Activated T-helper 1 cell treated with anti-CD3 and anti-CD28 coated beads, Interleukin-12 subunit alpha, Interleukin-12 subunit beta, Interleukin-2, Interleukin-4 antibody, amounts not matched to agents 30 ng/mL and 10 ng/mL and 1 ng/mL, durations not matched to agents 14 hours and 24 hours and 36 hours (primary cell): ENCODE data around the gene ZNF182. TPM values are rescaled to one million over a fixed set of nuclear protein-coding genes. Genes with fewer than 3 reads are reported as not detected.
"Not testable (repeated sequence)": the region's sequence is repeated elsewhere in the genome, so short reads cannot be mapped to it uniquely, and the experiment has no call there.

ENCODE experiments used
- DNase-seq: peaks from one replicate; pipeline ENCODE4 v3.0.0; 2021; ENCODE audit warnings: low spot score
- H3K27ac Mint-ChIP-seq: one replicate; pipeline ENCODE4 v1.8.0; 2021; ENCODE audit warnings: mild to moderate bottlenecking, mixed read lengths
- H3K27me3 Mint-ChIP-seq: one replicate; pipeline ENCODE4 v1.8.0; 2022; ENCODE audit warnings: mild to moderate bottlenecking, moderate library complexity, mixed read lengths; ENCODE audit not compliant: insufficient read depth
- H3K36me3 Mint-ChIP-seq: one replicate; pipeline ENCODE4 v1.8.0; 2021; ENCODE audit warnings: low read depth, mixed read lengths
- H3K4me1 Mint-ChIP-seq: one replicate; pipeline ENCODE4 v1.8.0; 2021; ENCODE audit warnings: low read depth, mixed read lengths
- H3K4me3 Mint-ChIP-seq: one replicate; pipeline ENCODE4 v1.8.0; 2021; ENCODE audit warnings: mild to moderate bottlenecking, moderate library complexity, mixed read lengths
- H3K9me3 Mint-ChIP-seq: one replicate; pipeline ENCODE4 v1.8.0; 2021; ENCODE audit warnings: mixed read lengths
- intact Hi-C: fragments of 100-400 bp; cut with micrococcal nuclease; formaldehyde crosslinking; loops from one replicate; pipeline ENCODE4 v1.15.1; 2024
- total RNA-seq: library from RNA; stranded (reverse); gene quantifications from 2 replicates; pipeline ENCODE4 v1.2.3, GENCODE V29; 2022

ZNF182 gene
- total RNA-seq, 1 donor from 2014 or later: 5.4 TPM

DNA sequence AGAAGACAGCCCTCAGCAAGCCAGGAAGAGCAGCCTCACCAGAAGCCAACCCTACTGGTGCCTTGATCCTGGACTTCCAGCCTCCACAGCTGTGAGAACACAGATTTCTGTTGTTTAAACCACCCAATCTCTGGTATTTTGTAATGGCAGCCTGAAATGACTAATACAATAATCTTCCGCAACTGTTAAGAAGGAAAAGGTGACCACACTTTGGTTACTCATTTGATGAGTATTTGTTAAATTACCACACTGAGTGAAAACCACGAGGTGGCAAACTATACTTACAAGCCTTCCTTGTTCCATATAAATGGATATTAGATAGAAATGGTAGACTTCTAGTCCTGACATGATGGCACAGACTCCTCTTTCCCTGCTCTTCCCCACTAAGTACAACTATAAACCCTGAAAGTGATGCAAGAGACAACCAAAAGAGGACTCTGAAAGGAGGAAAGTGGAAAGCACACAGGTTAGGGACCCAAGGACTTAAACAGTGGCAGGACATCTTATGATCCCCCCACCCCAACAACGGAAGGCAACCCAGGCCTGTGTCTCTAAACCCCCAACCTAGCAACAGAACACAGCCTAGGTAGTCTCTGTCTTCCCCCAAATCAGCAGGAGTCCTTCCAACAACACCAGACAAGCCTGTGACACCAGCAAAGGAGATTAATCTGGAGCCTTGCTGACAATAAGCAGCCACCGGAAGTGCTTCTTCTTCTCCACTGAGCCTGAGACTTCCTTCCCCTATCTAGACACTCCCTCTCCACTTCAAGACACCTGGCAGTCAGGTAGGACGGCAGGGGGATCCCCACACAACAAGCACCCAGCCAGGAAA lies 12.3 kb downstream of the ZNF182 start:
- Mint-ChIP-seq H3K9me3 (peaks cover 42% of the 10 kb centered on the region), H3K27ac (peak overlapping the region; percentile 55), H3K36me3 (peaks cover 67% of the 10 kb centered on the region), H3K4me1 (peaks cover 30% of the 10 kb centered on the region), H3K4me3 (no peak overlapping the region), H3K27me3 (no peaks in the 10 kb centered on the region)
- intact Hi-C loops: no loop called here
- no peak for DNase-seq

DNA sequence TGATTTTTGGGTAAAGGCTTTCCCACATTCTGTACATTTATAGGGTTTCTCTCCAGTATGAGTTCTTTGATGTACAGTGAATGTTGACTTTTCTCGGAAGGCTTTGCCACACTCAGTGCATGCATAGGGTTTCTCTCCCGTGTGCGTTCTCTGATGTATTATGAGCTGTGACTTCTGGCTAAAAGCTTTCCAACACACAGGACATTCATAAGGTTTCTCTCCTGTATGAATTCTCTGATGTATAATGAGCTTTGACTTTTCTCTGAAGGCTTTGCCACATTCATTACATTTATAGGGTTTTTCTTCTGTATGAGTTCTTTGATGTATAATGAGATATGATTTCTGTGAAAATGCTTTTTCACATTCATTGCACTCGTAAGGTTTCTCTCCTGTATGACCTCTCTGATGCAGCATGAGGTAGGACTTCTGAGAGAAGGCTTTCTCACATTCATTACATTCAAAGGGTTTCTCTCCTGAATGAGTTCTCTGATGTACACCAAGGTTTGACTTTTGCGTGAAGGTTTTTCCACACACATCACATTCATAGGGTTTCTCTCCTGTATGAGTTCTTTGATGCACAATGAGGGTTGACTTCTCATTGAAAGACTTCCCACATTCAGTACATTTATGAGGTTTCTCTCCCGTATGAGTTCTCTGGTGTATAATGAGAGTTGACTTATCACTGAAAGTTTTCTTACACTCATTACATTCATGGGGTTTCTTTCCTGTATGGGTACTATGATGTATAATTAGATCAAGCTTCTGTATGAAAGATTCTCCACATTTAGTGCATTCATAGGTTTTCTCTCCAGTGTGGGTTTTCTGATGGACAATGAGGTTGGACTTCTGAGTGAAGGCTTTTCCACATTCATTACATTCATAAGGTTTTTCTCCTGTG lies 27.3 kb downstream of the ZNF182 start:
- Mint-ChIP-seq H3K4me3 (no peak overlapping the region), H3K4me1 (no peaks in the 10 kb centered on the region), H3K27ac (no peak overlapping the region), H3K9me3 (peaks cover 65% of the 10 kb centered on the region), H3K27me3 (no peaks in the 10 kb centered on the region), H3K36me3 (peaks cover 49% of the 10 kb centered on the region)
- intact Hi-C loops: no loop called here
- DNase-seq: no peak

DNA sequence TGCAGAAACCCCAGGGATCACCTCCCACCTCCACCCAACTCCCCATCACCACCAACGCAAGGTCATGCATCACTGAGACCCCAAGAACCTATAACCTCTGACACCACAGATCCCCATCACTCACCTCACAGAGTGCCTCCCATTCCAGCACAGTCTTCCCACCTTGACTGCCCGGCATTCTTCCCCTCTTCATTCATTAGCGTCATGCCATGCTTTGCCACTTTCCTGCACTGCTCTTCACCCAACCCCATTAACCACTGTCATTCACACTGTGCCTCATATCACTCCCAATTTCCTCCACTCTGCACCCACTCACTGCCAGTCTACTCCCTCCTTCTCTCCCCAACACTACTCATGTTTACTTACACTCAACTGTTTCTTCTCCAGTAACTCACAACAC lies 30.6 kb downstream of the ZNF182 start:
- no peak overlapping the region for H3K27ac Mint-ChIP-seq
- no peak for DNase-seq
- no peaks in the 10 kb centered on the region for H3K27me3 Mint-ChIP-seq
- H3K4me1 Mint-ChIP-seq: no peaks in the 10 kb centered on the region
- H3K4me3 Mint-ChIP-seq: no peak overlapping the region
- intact Hi-C loops: no loop called here
- peaks cover 59% of the 10 kb centered on the region for H3K9me3 Mint-ChIP-seq
- H3K36me3 Mint-ChIP-seq: peaks cover 24% of the 10 kb centered on the region

DNA sequence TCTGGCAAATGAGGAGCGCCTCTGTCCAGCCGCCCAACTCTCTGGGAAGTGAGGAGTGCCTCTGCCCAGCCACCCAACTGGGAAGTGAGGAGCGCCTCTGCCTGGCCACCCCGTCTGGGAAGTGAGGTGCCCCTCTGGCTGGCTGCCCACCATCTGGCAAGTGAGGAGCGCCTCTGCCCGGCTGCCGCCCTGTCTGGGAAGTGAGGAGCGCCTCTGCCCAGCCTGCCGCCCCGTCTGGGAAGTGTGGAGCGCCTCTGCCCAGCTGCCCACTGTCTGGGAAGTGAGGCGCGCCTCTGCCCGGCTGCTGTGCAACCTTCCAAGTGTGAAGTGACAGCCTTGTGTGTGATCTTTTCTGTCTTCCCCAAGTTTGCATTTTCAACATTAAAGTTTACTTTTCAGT lies 38.3 kb downstream of the ZNF182 start:
- intact Hi-C loops, H3K27ac Mint-ChIP-seq, H3K27me3 Mint-ChIP-seq, H3K4me1 Mint-ChIP-seq, H3K4me3 Mint-ChIP-seq, H3K36me3 Mint-ChIP-seq, DNase-seq: not testable (repeated sequence)
- peaks cover 25% of the 10 kb centered on the region for H3K9me3 Mint-ChIP-seq

DNA sequence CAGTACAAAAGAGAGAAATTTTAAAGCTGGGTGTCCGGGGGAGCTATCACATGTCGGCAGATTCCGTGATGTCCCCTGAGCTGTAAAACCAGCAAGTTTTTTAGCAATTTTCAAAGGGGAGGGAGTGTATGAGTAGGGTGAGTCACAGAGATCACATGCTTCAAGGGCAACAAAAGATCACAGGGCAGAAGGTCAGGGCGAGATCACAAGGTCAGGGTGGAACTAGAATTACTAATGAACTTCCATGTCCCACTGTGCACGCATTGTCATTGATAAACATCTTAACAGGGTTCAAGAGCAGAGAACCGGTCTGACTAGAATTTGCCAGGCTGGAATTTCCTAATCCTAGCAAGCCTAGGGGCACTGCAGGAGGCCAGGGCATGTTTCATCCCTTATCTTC lies 42.0 kb downstream of the ZNF182 start:
- H3K4me3 Mint-ChIP-seq, intact Hi-C loops, H3K4me1 Mint-ChIP-seq, H3K9me3 Mint-ChIP-seq, H3K36me3 Mint-ChIP-seq, DNase-seq, H3K27me3 Mint-ChIP-seq, H3K27ac Mint-ChIP-seq: not testable (repeated sequence)

DNA sequence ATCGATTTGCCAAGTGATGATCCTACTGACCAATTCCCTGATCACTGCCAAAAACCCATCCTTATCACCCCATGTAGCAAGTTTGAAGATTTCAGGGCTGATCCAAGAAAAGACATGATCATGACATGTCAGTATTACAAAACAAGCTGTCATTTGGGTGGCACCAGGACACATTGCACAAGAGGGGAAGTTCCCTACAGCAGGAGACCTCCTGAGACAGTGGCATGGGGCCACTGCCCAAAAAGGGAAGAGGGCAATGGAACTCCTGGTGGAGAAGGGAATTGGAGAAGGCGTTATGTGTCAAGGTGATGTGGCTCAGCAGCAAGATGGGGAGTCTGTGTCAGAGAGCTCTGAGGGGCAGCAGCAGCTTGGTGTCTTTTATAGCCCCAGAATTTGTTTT lies 43.4 kb downstream of the ZNF182 start:
- H3K4me3 Mint-ChIP-seq: no peak overlapping the region
- no peaks in the 10 kb centered on the region for H3K36me3 Mint-ChIP-seq
- peaks cover 6% of the 10 kb centered on the region for H3K9me3 Mint-ChIP-seq
- DNase-seq: no peak
- intact Hi-C loops: no loop called here
- no peaks in the 10 kb centered on the region for H3K4me1 Mint-ChIP-seq
- no peak overlapping the region for H3K27ac Mint-ChIP-seq
- no peaks in the 10 kb centered on the region for H3K27me3 Mint-ChIP-seq

DNA sequence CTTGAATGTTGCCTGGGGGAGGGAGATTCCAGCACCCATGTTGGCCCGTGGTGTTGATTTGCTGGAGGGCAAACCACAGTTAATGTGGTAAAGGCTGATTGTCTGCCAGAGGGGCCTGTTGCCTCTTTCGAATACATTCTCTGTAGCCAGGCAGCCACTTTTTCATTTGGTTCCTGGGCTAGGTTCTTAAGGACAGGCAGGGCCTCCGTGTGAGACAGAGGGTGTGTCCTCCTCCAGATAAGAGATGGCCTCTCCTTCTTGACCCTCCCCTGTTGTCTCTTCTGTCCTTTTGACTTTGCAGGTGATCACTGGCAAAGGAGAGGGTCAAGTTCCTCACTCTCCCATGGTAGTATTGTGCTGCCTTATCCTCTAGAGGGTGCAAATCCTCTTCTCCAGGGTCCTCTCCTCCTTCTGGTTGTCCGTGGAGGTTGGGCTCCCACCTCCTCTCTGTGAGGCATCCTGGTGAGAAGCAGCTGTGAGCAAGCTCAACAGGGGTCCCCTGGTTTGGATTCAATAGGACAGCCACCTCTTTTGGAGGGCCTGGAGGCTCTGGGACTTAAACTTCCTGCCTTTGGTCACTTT lies 44.9 kb downstream of the ZNF182 start:
- Mint-ChIP-seq H3K27ac (no peak overlapping the region), H3K4me1 (no peaks in the 10 kb centered on the region), H3K4me3 (no peak overlapping the region), H3K9me3 (no peaks in the 10 kb centered on the region), H3K36me3 (no peaks in the 10 kb centered on the region), H3K27me3 (no peaks in the 10 kb centered on the region)
- no peak for DNase-seq
- intact Hi-C loops: loop anchor here (1.0 kb wide), 1 partner anchor 67 kb away; no protein-coding TSS in a partner anchor

DNA sequence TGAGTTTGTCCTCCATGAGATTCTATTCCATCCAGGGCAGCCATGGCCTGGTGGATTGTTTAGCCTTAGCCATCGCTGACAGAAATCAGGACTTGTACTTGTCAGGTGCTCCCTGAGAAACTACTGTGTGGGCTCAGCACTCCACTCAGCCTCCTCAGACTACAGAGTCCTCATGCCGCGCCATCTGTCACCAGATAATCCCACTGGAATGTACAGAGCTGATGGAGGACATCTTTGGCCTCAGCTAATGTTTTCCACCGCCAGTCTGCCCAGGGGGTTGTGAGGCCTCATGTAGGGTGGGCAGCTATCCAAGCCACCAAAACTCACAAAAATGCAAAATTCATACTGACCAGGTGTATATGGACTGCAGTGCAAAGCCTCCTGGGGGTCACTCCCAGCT lies 45.6 kb downstream of the ZNF182 start:
- DNase-seq, H3K4me1 Mint-ChIP-seq, intact Hi-C loops, H3K9me3 Mint-ChIP-seq, H3K4me3 Mint-ChIP-seq, H3K27me3 Mint-ChIP-seq, H3K27ac Mint-ChIP-seq, H3K36me3 Mint-ChIP-seq: not testable (repeated sequence)

DNA sequence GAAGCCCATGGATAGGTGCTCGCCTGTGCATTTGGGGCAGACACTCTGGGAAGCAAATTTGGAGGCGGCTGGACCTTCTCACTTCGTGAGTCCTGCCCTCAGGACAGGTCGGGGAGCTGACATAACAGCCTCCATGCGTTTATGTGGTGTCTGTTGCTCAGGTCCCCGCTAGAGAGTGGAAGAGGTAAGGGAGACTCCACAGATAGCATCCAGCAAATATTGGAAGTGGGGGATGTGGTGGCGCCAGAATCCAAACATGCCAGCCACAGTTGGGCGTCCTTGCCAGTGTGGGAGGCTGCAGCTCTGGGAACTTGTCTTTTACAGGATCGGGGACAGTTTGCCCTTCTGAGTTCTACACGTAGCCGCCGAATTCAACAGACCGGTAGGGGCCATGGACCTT lies 47.8 kb downstream of the ZNF182 start:
- H3K4me3 Mint-ChIP-seq: no peak overlapping the region
- no peaks in the 10 kb centered on the region for H3K36me3 Mint-ChIP-seq
- H3K9me3 Mint-ChIP-seq: peaks cover 7% of the 10 kb centered on the region

DNA sequence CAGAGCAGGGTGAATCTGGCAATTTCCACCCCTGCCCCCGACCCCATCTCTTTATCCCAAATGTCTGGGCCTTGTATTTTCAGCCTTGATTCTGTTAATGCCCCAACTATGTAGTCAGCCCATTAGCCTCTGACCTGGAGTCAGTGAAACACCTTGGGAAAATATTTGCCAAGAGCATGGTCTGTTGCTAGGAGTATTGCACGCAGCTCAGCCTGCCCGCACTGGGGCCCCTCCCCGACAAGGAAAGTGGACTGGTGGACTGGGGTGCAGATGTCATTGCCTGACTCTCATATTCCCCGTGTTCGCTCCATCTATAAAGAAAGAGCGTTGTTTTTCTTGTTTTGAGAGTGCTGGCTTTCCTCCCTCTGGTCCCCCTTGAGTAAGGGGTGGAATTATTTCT lies 48.5 kb downstream of the ZNF182 start:
- H3K4me3 Mint-ChIP-seq, intact Hi-C loops, DNase-seq, H3K27me3 Mint-ChIP-seq, H3K36me3 Mint-ChIP-seq, H3K27ac Mint-ChIP-seq, H3K4me1 Mint-ChIP-seq: not testable (repeated sequence)
- H3K9me3 Mint-ChIP-seq: peaks cover 13% of the 10 kb centered on the region

More for the DNA sequence above, 47.8 kb downstream of the ZNF182 start:
- Mint-ChIP-seq H3K27ac (no peak overlapping the region), H3K4me1 (no peaks in the 10 kb centered on the region), H3K27me3 (peaks cover 5% of the 10 kb centered on the region)
- intact Hi-C loops: no loop called here
- DNase-seq: no peak

DNA sequence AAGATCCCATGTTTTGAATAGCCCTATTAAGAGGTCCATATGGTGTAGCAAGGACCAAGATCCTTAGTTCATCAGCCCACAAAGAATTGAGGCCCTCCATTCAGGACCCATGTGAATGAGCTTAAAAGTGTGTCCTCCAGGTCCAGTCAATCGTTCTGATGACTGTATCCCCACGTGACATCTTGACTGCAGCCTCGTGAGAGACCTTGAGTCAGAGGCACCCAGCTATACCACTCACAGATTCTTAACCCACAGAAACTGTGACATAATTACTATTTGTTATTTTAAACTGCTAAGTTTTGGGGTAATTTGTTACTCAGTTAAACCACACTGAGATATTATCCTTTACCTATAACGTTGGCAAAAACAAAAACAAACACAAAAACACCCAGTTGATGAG lies 62.4 kb downstream of the ZNF182 start:
- no peak overlapping the region for H3K27ac Mint-ChIP-seq
- intact Hi-C loops: no loop called here
- H3K4me3 Mint-ChIP-seq: no peak overlapping the region
- peaks cover 5% of the 10 kb centered on the region for H3K9me3 Mint-ChIP-seq
- H3K4me1 Mint-ChIP-seq: peaks cover 7% of the 10 kb centered on the region
- H3K27me3 Mint-ChIP-seq: no peaks in the 10 kb centered on the region
- H3K36me3 Mint-ChIP-seq: no peaks in the 10 kb centered on the region
- DNase-seq: no peak

DNA sequence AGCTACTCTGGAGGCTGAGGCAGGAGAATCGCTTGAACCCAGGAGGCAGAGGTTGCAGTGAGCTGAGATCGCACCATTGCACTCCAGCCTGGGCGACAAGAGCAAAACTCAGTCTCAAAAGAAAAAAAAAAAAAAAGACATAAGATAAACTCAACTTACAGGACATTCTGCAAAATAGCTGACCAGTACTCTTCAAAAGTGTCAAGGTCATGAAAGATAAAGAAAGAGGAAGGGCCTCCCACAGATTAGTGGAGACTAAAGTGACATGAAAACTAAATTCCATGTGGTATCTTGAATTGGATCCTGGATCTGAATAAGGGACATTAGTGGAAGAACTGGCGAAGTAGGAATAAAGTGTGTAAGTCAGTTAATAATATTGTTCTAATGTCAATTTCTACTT lies 63.3 kb downstream of the ZNF182 start:
- Mint-ChIP-seq H3K27me3 (no peaks in the 10 kb centered on the region), H3K4me1 (peaks cover 12% of the 10 kb centered on the region), H3K4me3 (no peak overlapping the region), H3K36me3 (no peaks in the 10 kb centered on the region), H3K9me3 (peaks cover 5% of the 10 kb centered on the region), H3K27ac (no peak overlapping the region)
- intact Hi-C loops: no loop called here
- DNase-seq: no peak

DNA sequence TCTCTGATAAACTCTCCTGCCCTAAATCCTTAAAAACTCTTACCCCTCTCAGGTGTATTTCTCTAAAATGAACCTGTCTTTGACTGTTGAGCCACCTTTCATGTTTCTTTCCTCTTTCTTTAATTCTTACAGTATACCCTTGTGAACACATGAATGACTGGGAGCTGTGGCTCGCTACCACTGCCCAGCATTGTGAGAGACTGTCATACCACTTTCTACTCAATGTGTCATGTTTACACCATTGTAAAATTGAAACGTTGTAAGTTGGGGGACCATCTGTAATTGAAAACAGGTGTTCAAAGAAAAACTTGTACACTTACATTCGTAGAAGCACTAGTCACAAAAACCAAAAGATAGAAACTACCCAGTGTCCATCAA lies 66.9 kb downstream of the ZNF182 start:
- Mint-ChIP-seq H3K36me3 (no peaks in the 10 kb centered on the region), H3K4me1 (peaks cover 12% of the 10 kb centered on the region), H3K27ac (no peak overlapping the region), H3K4me3 (peak overlapping the region; percentile 22), H3K9me3 (no peaks in the 10 kb centered on the region), H3K27me3 (no peaks in the 10 kb centered on the region)
- intact Hi-C loops: no loop called here
- no peak for DNase-seq
